SK-N-MC (cell line): ENCODE data around the gene MAGI1.

ENCODE experiments used
- EZH2 ChIP-seq: fragments of 200-600 bp; sonication (generic); IDR thresholded peaks from one replicate; pipeline ENCODE4 v1.6.1; 2017; ENCODE audit warnings: antibody characterized with exemption
- FOXP2 ChIP-seq: optimal IDR thresholded peaks from 2 replicates; pipeline ENCODE3; 2011; ENCODE audit warnings: mild to moderate bottlenecking, moderate library complexity; ENCODE audit not compliant: insufficient read depth; ENCODE audit errors: extremely low read length, control extremely low read depth
- POLR2AphosphoS5 ChIP-seq: IDR thresholded peaks from 2 replicates; pipeline ENCODE4 v1.6.1; 2012; ENCODE audit warnings: mild to moderate bottlenecking, low read depth, low read length, borderline replicate concordance

GRCh38 chr3:65563861-65564260 lies 474.9 kb downstream of the MAGI1 start:
- TF ChIP-seq POLR2AphosphoS5 (no peak), EZH2 (no peak), FOXP2 (no peak)
